ENCODE data around the gene CARD10. TPM values are rescaled to one million over a fixed set of nuclear protein-coding genes. Genes with fewer than 3 reads are reported as not detected.

The CARD10 gene
- total RNA-seq, 2 donors from 2014 or later: 20.3 to 24.4 TPM

- H3K36me3 Mint-ChIP-seq (ENCODE audit: low read depth): peaks cover 21% of the 10 kb centered on the region
- no peaks in the 10 kb centered on the region for H3K9me3 Mint-ChIP-seq
- Histone ChIP-seq H3K9ac (ENCODE audit: extremely low read depth, low read length, poor library complexity, severe bottlenecking) (no peak overlapping the region), H3K4me3 (ENCODE audit: low read length) (no peak overlapping the region), H3K27ac (ENCODE audit: low read depth, low read length) (no peak overlapping the region), H3K36me3 (ENCODE audit: control insufficient read depth, insufficient read depth, low read length) (no peaks in the 10 kb centered on the region), H3K27me3 (ENCODE audit: control insufficient read depth, insufficient read depth, low read length, poor library complexity, severe bottlenecking) (no peaks in the 10 kb centered on the region), H3K4me1 (ENCODE audit: control insufficient read depth, insufficient read depth, low read length) (peaks cover 3% of the 10 kb centered on the region), H3K9me3 (ENCODE audit: control insufficient read depth, low read length) (no peaks in the 10 kb centered on the region)
- H3K4me1 Mint-ChIP-seq: peaks cover 10% of the 10 kb centered on the region
- no peak for TF ChIP-seq CTCF (conservative IDR thresholded peaks at IDR 0.05)
- no peak overlapping the region for H3K27ac Mint-ChIP-seq
- 90 to 96% methylated on average over 9 to 10 of the region's 10 CpGs for WGBS, 2 experiments (ENCODE audit: insufficient coverage in 1 of 2, insufficient read length in 1 of 2)
- H3K4me3 Mint-ChIP-seq: no peak overlapping the region
- DNase-seq: no peak
- no peaks in the 10 kb centered on the region for H3K27me3 Mint-ChIP-seq (ENCODE audit: insufficient read depth)
Measured at GRCh38 chr22:37507731-37508130, 11.5 kb downstream of the CARD10 start.

GRCh38 chr22:37505989-37506388 lies 13.2 kb downstream of the CARD10 start:
- Mint-ChIP-seq H3K27ac (no peak overlapping the region), H3K4me1 (peaks cover 20% of the 10 kb centered on the region), H3K4me3 (no peak overlapping the region), H3K36me3 (ENCODE audit: low read depth) (peaks cover 17% of the 10 kb centered on the region), H3K9me3 (no peaks in the 10 kb centered on the region), H3K27me3 (ENCODE audit: insufficient read depth) (no peaks in the 10 kb centered on the region)
- Histone ChIP-seq H3K4me3 (ENCODE audit: low read length) (no peak overlapping the region), H3K9me3 (ENCODE audit: control insufficient read depth, low read length) (no peaks in the 10 kb centered on the region), H3K27me3 (ENCODE audit: control insufficient read depth, insufficient read depth, low read length, poor library complexity, severe bottlenecking) (no peaks in the 10 kb centered on the region), H3K27ac (ENCODE audit: low read depth, low read length) (no peak overlapping the region), H3K4me1 (ENCODE audit: control insufficient read depth, insufficient read depth, low read length) (peaks cover 10% of the 10 kb centered on the region), H3K9ac (ENCODE audit: extremely low read depth, low read length, poor library complexity, severe bottlenecking) (no peak overlapping the region), H3K36me3 (ENCODE audit: control insufficient read depth, insufficient read depth, low read length) (no peaks in the 10 kb centered on the region)
- WGBS, 2 experiments (ENCODE audit: insufficient coverage in 1 of 2, insufficient read length in 1 of 2): 92 to 95% methylated on average over 8 to 14 of the region's 14 CpGs
- TF ChIP-seq CTCF (conservative IDR thresholded peaks at IDR 0.05): no peak
- no peak for DNase-seq

- no peak for TF ChIP-seq CTCF (conservative IDR thresholded peaks at IDR 0.05)
- Mint-ChIP-seq H3K4me1 (peaks cover 20% of the 10 kb centered on the region), H3K36me3 (ENCODE audit: low read depth) (peaks cover 17% of the 10 kb centered on the region), H3K27me3 (ENCODE audit: insufficient read depth) (no peaks in the 10 kb centered on the region), H3K4me3 (no peak overlapping the region), H3K27ac (no peak overlapping the region), H3K9me3 (no peaks in the 10 kb centered on the region)
- Histone ChIP-seq H3K36me3 (ENCODE audit: control insufficient read depth, insufficient read depth, low read length) (no peaks in the 10 kb centered on the region), H3K4me3 (ENCODE audit: low read length) (no peak overlapping the region), H3K9me3 (ENCODE audit: control insufficient read depth, low read length) (no peaks in the 10 kb centered on the region), H3K9ac (ENCODE audit: extremely low read depth, low read length, poor library complexity, severe bottlenecking) (no peak overlapping the region), H3K27ac (ENCODE audit: low read depth, low read length) (no peak overlapping the region), H3K27me3 (ENCODE audit: control insufficient read depth, insufficient read depth, low read length, poor library complexity, severe bottlenecking) (no peaks in the 10 kb centered on the region), H3K4me1 (ENCODE audit: control insufficient read depth, insufficient read depth, low read length) (peaks cover 10% of the 10 kb centered on the region)
- no peak for DNase-seq
- WGBS, 2 experiments (ENCODE audit: insufficient coverage in 1 of 2, insufficient read length in 1 of 2): 94 to 100% methylated on average over 1 to 4 of the region's 4 CpGs
Measured at GRCh38 chr22:37505565-37505964, 13.7 kb downstream of the CARD10 start.
